Aorta (tissue), 5 donors: ENCODE data around the gene NEMP2. TPM values are rescaled to one million over a fixed set of nuclear protein-coding genes. Genes with fewer than 3 reads are reported as not detected.

Experiments
- ATAC-seq: fragments of 200-7000 bp; cut with Tn5 transposase; one replicate; pipeline ENCODE4 v1.9.1; 2022; ENCODE audit warnings: moderate library complexity; ENCODE audit not compliant: low FRiP score
- DNase-seq, 2 donors: peaks; one replicate each; pipeline ENCODE4 v3.0.0-alpha.2; 2020
- H3K27ac ChIP-seq, 2 donors: one replicate each; pipeline ENCODE4 v1.5.1; 2013; ENCODE audit warnings: low read length in 2 of 2, mild to moderate bottlenecking in 2 of 2, moderate library complexity in 2 of 2, control low read depth in 1 of 2, inconsistent platforms in 1 of 2, low read depth in 1 of 2
- H3K27me3 ChIP-seq, 2 donors: one replicate each; pipeline ENCODE4 v1.6.1; 2013; ENCODE audit warnings: control low read depth in 1 of 2, low read length in 1 of 2, mild to moderate bottlenecking in 1 of 2, moderate library complexity in 1 of 2; ENCODE audit not compliant: insufficient read depth in 2 of 2, control insufficient read depth in 1 of 2
- H3K36me3 ChIP-seq, 2 donors: one replicate each; pipeline ENCODE4 v1.6.1; 2013; ENCODE audit warnings: control low read depth in 1 of 2, low read length in 1 of 2, mild to moderate bottlenecking in 1 of 2; ENCODE audit not compliant: insufficient read depth in 2 of 2, control insufficient read depth in 1 of 2
- H3K4me1 ChIP-seq, 2 donors: one replicate each; pipeline ENCODE4 v1.6.1; 2013; ENCODE audit warnings: low read length in 2 of 2, control low read depth in 1 of 2, mild to moderate bottlenecking in 1 of 2, moderate library complexity in 1 of 2; ENCODE audit not compliant: insufficient read depth in 2 of 2, control insufficient read depth in 1 of 2
- H3K4me3 ChIP-seq, 2 donors: one replicate each; pipeline ENCODE4 v1.5.1; 2013; ENCODE audit warnings: low read length in 2 of 2, control low read depth in 1 of 2, mild to moderate bottlenecking in 1 of 2
- H3K9me3 ChIP-seq: one replicate; pipeline ENCODE4 v1.6.1; 2013; ENCODE audit warnings: mild to moderate bottlenecking, low read length; ENCODE audit not compliant: control insufficient read depth
- WGBS, 2 donors: extraction: QIAGEN DNeasy Blood & Tissue Kit; methylation state at CpG; one replicate each; pipeline ENCODE4 v1.1.7; 2013; 5-methylcytosine and 5-hydroxymethylcytosine counted together
- intact Hi-C, 2 donors: fragments of 100-400 bp; cut with DNase I; formaldehyde crosslinking; loops; one replicate each; pipeline versions ENCODE4 v1.14.2 to v1.15.0; 2022
- polyA plus RNA-seq, 2 donors: library from polyadenylated mRNA; stranded (reverse); fragments of 200-250 nt; gene quantifications; one replicate each; pipeline ENCODE4 v1.2.3, GENCODE V29; 2013
- total RNA-seq, 2 donors: library from RNA; stranded (reverse); fragmentation: NEBNext Ultra II Directional; extraction: Animal tissue kit (Norgen Biotek cat#: 25700); gene quantifications; one replicate each; pipeline ENCODE4 v1.2.1, GENCODE V29; 2021
- donor health status: healthy with polysubstance abuse.
- donor health status: Bipolar disorder and iron deficiency.
- donor health status: DM: no; HTN: no; CAD: no.
- donor health status: DM: no; HTN: no; CAD: no.
- donor health status: DM: yes; HTN: yes; CAD: no.

Gene NEMP2
- total and polyA plus RNA-seq, 4 donors = 0.88 to 8.6 (median 5.5) TPM

DNA sequence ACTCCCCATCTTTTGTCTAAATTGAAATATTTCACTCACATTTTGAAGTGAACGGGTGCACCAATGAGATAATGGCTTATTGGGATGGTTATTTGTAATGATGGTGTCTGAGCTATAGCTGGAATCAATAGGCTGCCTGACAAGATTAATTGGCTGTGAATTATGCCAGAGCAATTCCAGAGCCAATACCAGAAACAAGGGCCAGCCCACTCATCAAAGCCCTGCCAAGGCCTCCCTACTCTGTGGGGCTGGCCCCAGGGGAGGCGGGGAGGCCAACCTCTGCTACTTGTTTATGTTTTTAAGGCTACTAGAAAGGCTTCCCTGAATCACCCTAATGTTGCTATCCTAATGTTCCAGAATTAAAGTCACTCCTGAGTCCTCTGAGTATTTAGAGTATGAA is 29.1 kb upstream of the NEMP2 start:
- 88 to 97% methylated on average over 2 of the region's 2 CpGs for WGBS, 2 donors
- ATAC-seq = no peak
- no peaks in the 10 kb centered on the region for H3K9me3 ChIP-seq
- no peaks in the 10 kb centered on the region for H3K36me3 ChIP-seq
- no peak for DNase-seq
- no peak overlapping the region for H3K4me3 ChIP-seq
- no peaks in the 10 kb centered on the region for H3K27me3 ChIP-seq
- intact Hi-C loops = no loop called here
- H3K4me1 ChIP-seq = no peaks in the 10 kb centered on the region
- no peak overlapping the region for H3K27ac ChIP-seq

GRCh38 chr2:190563109-190563508 is 28.6 kb upstream of the NEMP2 start:
- WGBS, 2 donors = 92% methylated on average over 8 of the region's 8 CpGs

DNA sequence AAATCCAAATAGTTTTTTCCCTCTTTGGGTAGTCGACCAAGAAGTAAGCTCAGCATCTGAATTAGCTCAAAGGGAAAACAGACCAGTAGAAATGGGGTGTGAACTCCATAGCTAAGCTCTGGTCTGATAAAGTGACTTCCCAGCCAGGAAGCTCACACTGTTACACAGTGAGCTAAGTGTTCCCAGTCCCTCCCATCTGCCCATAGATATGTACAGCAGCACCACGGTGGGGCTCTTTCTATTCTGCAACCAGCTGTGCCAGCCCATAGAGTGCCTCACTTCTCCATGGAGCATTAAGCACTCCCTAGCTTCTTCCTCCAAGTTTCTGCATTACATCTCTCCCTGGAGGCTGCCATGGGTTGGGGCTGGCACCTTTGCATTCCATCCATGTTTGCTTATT is 27.6 kb upstream of the NEMP2 start:
- DNase-seq (no peak), ATAC-seq (no peak)
- Histone ChIP-seq H3K27ac (no peak overlapping the region), H3K9me3 (no peaks in the 10 kb centered on the region), H3K27me3 (no peaks in the 10 kb centered on the region), H3K4me1 (no peaks in the 10 kb centered on the region), H3K4me3 (no peak overlapping the region), H3K36me3 (no peaks in the 10 kb centered on the region)
- 42 to 49% methylated on average over 2 of the region's 2 CpGs for WGBS, 2 donors
- intact Hi-C loops = no loop called here

More at GRCh38 chr2:190563109-190563508, 28.6 kb upstream of the NEMP2 start:
- DNase-seq = no peak
- Histone ChIP-seq H3K4me3 (no peak overlapping the region), H3K4me1 (no peaks in the 10 kb centered on the region), H3K27me3 (no peaks in the 10 kb centered on the region), H3K36me3 (no peaks in the 10 kb centered on the region), H3K9me3 (no peaks in the 10 kb centered on the region), H3K27ac (no peak overlapping the region)
- no peak for ATAC-seq
- intact Hi-C loops = no loop called here

GRCh38 chr2:190561094-190561493 is 26.6 kb upstream of the NEMP2 start:
- ATAC-seq (no peak), DNase-seq (no peak)
- intact Hi-C loops = no loop called here
- Histone ChIP-seq H3K9me3 (no peaks in the 10 kb centered on the region), H3K27me3 (no peaks in the 10 kb centered on the region), H3K27ac (no peak overlapping the region), H3K4me1 (no peaks in the 10 kb centered on the region), H3K4me3 (no peak overlapping the region), H3K36me3 (no peaks in the 10 kb centered on the region)
- 95 to 96% methylated on average over 3 of the region's 3 CpGs for whole genome bisulfite sequencing, 2 donors

DNA sequence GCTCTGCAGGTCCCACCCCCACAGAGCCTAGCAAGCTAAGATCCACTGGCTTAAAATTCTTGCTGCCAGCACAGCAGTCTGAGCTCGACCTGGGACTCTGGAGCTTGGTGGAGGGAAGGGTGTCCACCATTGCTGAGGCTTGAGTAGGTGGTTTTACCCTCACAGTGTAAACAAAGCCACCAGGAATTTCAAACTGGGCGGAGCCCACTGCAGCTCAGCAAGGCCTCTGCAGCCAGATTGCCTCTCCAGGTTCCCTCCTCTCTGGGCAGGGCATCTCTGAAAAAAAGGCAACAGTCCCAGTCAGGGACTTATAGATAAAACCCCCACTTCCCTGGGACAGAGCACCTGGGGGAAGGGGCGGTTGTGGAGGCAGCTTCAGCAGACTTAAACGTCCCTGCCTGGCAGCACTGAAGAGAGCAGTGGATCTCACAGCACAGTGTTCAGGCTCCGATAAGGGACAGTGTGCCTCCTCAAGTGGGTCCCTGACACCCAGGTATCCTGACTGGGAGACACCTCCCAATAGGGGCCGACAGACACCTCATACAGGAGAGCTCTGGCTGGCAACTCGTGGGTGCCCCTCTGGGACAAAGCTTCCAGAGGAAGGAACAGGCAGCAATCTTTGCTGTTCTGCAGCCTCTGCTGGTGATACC is 20.0 kb upstream of the NEMP2 start:
- WGBS, 2 donors = 85 to 87% methylated on average over 7 of the region's 7 CpGs
- no peaks in the 10 kb centered on the region for H3K27me3 ChIP-seq
- intact Hi-C loops = no loop called here

DNA sequence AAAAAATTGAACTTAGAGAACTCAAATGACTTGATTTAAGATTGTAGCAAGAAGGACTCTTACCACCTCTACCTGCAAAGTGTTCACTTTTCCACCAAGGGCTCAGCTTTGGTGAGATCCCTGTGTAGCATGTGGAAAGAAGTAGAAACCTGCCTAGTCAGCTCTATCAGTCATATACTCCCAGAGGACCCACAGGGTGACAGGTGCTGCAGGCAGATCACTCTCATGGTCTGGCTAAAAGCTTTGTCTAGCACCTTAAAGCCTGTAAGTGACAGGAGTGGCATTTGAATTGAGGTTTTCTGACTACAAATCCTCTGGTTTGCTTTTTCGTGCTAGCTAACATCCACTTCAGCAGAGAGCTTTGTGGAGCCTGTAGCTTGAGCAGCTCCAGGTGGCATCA is 18.7 kb upstream of the NEMP2 start:
- DNase-seq = no peak
- H3K36me3 ChIP-seq = no peaks in the 10 kb centered on the region
- H3K9me3 ChIP-seq = no peaks in the 10 kb centered on the region
- no peaks in the 10 kb centered on the region for H3K4me1 ChIP-seq
- intact Hi-C loops = no loop called here
- WGBS, 2 donors = 76% methylated on average over 1 of the region's 1 CpG
- H3K27me3 ChIP-seq = no peaks in the 10 kb centered on the region
- no peak overlapping the region for H3K27ac ChIP-seq
- H3K4me3 ChIP-seq = no peak overlapping the region
- no peak for ATAC-seq

More for the DNA sequence above, 20.0 kb upstream of the NEMP2 start:
- Histone ChIP-seq H3K36me3 (no peaks in the 10 kb centered on the region), H3K4me1 (no peaks in the 10 kb centered on the region), H3K9me3 (no peaks in the 10 kb centered on the region), H3K4me3 (no peak overlapping the region), H3K27ac (no peak overlapping the region)
- ATAC-seq (no peak), DNase-seq (no peak)

DNA sequence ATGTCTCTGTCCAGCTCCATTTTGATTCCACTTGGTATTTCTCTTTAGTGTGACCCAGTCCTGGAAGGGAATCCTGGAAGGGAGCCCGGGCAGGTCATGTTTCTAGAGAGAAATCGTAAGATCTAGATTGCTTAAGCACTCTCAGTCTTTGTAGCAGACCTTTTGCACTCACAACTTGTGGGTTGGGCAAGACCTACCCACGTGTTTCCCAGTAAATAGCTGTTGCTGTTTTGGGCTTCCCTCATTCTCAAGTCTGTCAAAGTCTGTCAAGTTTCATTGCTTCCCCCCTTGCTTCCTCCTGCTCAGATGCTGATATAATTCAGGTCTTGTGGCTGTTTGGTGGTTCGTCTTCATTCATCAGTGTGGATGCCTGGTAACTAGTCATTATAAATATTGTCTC is 17.4 kb upstream of the NEMP2 start:
- intact Hi-C loops = no loop called here
- H3K9me3 ChIP-seq = no peaks in the 10 kb centered on the region
- ATAC-seq = no peak
- 73 to 75% methylated on average over 4 of the region's 4 CpGs for WGBS, 2 donors
- no peaks in the 10 kb centered on the region for H3K27me3 ChIP-seq
- H3K4me3 ChIP-seq = no peak overlapping the region
- H3K4me1 ChIP-seq = no peaks in the 10 kb centered on the region
- H3K27ac ChIP-seq = no peak overlapping the region
- no peak for DNase-seq
- H3K36me3 ChIP-seq = no peaks in the 10 kb centered on the region

- 98% methylated on average over 3 of the region's 3 CpGs for WGBS, 2 donors
- no peaks in the 10 kb centered on the region for H3K36me3 ChIP-seq
- H3K9me3 ChIP-seq = no peaks in the 10 kb centered on the region
- no peaks in the 10 kb centered on the region for H3K4me1 ChIP-seq
- H3K27ac ChIP-seq = no peak overlapping the region
- H3K4me3 ChIP-seq = no peak overlapping the region
- no peak for ATAC-seq
- no peaks in the 10 kb centered on the region for H3K27me3 ChIP-seq
- intact Hi-C loops = no loop called here
- DNase-seq = no peak
Measured at GRCh38 chr2:190550137-190550536, 15.6 kb upstream of the NEMP2 start.

DNA sequence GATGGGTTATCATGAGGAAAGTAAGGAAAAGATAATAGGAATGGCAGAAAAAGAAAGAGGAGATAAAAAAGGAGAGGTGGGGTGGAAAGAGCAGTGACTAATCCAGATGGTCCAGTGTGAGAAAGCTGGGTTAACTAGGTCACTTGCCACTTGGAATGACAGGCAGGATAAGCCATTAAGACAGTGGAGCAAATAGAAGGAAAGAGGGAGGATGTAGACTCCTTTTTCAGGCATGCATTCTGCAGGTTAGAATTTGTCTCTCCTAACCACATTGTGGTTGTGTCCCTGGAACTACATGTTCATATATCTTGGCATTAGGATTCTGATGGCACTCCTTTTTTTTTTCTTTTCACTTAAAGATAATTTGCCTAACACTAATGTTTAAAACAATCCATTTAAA is 13.4 kb upstream of the NEMP2 start:
- intact Hi-C loops = no loop called here

More for the DNA sequence above, 13.4 kb upstream of the NEMP2 start:
- DNase-seq (no peak), ATAC-seq (no peak)
- H3K36me3 ChIP-seq = no peaks in the 10 kb centered on the region
- H3K27ac ChIP-seq = no peak overlapping the region
- H3K27me3 ChIP-seq = no peaks in the 10 kb centered on the region
- H3K9me3 ChIP-seq = no peaks in the 10 kb centered on the region
- no peak overlapping the region for H3K4me3 ChIP-seq
- no peaks in the 10 kb centered on the region for H3K4me1 ChIP-seq
